ENCODE results near the gene GALNT1. TPM values are rescaled to one million over a fixed set of nuclear protein-coding genes. Genes with fewer than 3 reads are reported as not detected.

Gene GALNT1
- total RNA-seq, 1 donor from 2014 or later, result 65.3 TPM

DNA sequence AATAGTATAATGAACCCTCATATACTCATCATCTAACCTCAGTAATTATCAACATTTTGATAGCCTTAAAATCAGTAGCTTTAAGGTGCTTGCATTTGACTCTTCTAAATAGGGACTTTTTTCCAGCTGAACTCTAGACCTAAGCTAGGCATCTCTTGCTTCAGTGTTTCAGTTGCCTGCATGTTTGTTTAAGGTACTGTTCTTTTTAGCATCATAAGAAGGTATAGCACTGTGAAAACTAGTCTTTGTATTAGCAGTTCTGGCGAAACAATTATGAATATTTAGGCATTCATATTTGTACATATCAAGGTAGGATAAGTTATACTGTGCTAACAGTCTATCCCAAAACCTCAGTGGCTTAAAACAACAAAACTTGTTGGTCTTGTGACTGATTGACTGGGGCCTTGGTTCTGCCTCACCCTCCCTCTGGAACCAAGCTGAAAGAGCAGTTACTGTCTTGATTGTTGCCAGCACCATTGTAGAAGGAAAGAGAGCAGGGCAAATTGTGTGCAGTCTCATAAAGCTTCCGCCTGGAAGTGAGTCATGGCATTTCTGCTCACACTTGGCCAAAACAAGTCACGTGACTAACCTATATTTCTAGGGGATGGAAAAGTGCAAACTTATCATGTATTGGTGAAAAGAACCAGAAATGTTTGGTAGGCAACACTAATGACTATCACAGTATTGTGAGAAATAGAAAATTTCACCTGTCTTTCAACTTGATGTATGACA, 24.3 kb downstream of the GALNT1 start:
- Mint-ChIP-seq H3K4me1 (ENCODE audit: low read depth, unreplicated experiment) (peaks cover 19% of the 10 kb centered on the region), H3K36me3 (ENCODE audit: unreplicated experiment) (peaks cover 34% of the 10 kb centered on the region), H3K27ac (ENCODE audit: unreplicated experiment) (no peak overlapping the region), H3K27me3 (ENCODE audit: unreplicated experiment) (no peaks in the 10 kb centered on the region), H3K9me3 (ENCODE audit: unreplicated experiment) (peaks cover 9% of the 10 kb centered on the region), H3K4me3 (ENCODE audit: unreplicated experiment) (no peak overlapping the region)
- DNase-seq, result no peak
- TF ChIP-seq, protein P1, sequence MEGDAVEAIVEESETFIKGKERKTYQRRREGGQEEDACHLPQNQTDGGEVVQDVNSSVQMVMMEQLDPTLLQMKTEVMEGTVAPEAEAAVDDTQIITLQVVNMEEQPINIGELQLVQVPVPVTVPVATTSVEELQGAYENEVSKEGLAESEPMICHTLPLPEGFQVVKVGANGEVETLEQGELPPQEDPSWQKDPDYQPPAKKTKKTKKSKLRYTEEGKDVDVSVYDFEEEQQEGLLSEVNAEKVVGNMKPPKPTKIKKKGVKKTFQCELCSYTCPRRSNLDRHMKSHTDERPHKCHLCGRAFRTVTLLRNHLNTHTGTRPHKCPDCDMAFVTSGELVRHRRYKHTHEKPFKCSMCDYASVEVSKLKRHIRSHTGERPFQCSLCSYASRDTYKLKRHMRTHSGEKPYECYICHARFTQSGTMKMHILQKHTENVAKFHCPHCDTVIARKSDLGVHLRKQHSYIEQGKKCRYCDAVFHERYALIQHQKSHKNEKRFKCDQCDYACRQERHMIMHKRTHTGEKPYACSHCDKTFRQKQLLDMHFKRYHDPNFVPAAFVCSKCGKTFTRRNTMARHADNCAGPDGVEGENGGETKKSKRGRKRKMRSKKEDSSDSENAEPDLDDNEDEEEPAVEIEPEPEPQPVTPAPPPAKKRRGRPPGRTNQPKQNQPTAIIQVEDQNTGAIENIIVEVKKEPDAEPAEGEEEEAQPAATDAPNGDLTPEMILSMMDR (IDR thresholded peaks at IDR 0.05; ENCODE audit: partially characterized antibody, unreplicated experiment), result no peak

DNA sequence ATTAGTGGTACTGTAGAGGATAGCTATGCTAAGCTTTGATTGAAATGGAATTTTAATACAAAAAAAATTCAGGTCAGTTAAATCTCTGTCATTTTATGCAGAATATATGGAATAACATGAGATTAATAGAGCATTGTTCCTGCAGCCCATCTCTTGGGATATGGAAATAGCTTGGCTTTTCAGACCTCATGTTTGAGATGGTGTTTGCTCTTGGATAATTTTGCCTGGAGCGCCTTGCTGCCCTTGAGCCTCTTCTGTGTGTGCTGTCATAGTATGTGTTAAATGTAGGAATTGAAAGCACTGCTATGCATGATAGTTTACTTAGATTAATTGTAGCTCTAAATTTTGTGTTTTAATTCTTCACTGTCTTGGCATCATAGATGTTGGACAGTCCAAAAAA, 27.7 kb downstream of the GALNT1 start:
- peaks cover 7% of the 10 kb centered on the region for H3K36me3 Mint-ChIP-seq (ENCODE audit: unreplicated experiment)
- H3K27me3 Mint-ChIP-seq (ENCODE audit: unreplicated experiment), result no peaks in the 10 kb centered on the region
- TF ChIP-seq, protein P1 (IDR thresholded peaks at IDR 0.05; ENCODE audit: partially characterized antibody, unreplicated experiment), result no peak
- no peaks in the 10 kb centered on the region for H3K9me3 Mint-ChIP-seq (ENCODE audit: unreplicated experiment)
- H3K4me1 Mint-ChIP-seq (ENCODE audit: low read depth, unreplicated experiment), result peaks cover 28% of the 10 kb centered on the region
- no peak overlapping the region for H3K4me3 Mint-ChIP-seq (ENCODE audit: unreplicated experiment)
- no peak for DNase-seq
- peak overlapping the region; percentile 56 for H3K27ac Mint-ChIP-seq (ENCODE audit: unreplicated experiment)

DNA sequence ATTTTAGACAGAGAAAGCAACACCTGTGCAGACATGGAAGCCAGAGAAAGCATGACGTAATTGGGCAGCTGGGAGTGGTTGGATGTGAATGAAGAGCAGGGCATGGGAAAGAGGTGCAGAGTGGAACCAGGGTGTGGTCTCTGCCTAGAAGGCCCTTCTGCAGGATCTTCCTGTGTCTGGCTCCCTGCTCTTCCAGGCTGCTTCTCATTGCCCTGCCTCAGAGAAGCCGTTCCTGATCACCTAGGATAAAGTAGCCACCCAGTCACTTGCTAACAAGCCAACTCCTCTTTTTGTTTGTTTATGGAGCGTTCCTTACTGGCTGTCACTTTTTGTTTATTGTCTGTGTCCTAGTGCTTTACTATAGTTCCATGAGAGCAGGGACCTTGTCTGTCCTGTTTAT, 28.5 kb downstream of the GALNT1 start:
- TF ChIP-seq, protein P1 (IDR thresholded peaks at IDR 0.05; ENCODE audit: partially characterized antibody, unreplicated experiment), result no peak
- Mint-ChIP-seq H3K27me3 (ENCODE audit: unreplicated experiment) (no peaks in the 10 kb centered on the region), H3K36me3 (ENCODE audit: unreplicated experiment) (no peaks in the 10 kb centered on the region), H3K4me1 (ENCODE audit: low read depth, unreplicated experiment) (peaks cover 28% of the 10 kb centered on the region), H3K9me3 (ENCODE audit: unreplicated experiment) (no peaks in the 10 kb centered on the region), H3K4me3 (ENCODE audit: unreplicated experiment) (no peak overlapping the region), H3K27ac (ENCODE audit: unreplicated experiment) (peak overlapping the region; percentile 44)
- no peak for DNase-seq

DNA sequence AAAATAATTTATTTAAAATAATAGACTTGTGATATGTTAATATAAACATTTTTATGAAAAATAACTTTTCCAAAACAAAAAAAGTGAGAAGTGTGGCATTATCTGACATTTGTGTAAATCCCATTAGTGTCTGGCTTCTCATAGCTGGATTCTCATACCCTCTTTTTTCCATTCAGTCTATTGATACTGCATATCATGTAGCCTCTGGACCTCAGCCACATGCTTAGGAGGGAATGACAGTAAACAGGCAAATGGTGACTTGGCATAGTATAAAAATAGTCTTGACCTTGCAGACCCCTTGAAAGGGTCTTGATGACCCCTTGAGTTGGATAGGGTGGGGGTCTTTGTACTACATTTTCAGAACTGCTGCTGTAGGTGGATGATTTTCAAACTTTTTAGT, 29.2 kb downstream of the GALNT1 start:
- no peak overlapping the region for H3K4me3 Mint-ChIP-seq (ENCODE audit: unreplicated experiment)
- TF ChIP-seq, protein P1 (IDR thresholded peaks at IDR 0.05; ENCODE audit: partially characterized antibody, unreplicated experiment), result no peak
- no peak for DNase-seq
- no peaks in the 10 kb centered on the region for H3K36me3 Mint-ChIP-seq (ENCODE audit: unreplicated experiment)
- no peaks in the 10 kb centered on the region for H3K27me3 Mint-ChIP-seq (ENCODE audit: unreplicated experiment)
- H3K9me3 Mint-ChIP-seq (ENCODE audit: unreplicated experiment), result no peaks in the 10 kb centered on the region
- H3K27ac Mint-ChIP-seq (ENCODE audit: unreplicated experiment), result no peak overlapping the region
- H3K4me1 Mint-ChIP-seq (ENCODE audit: low read depth, unreplicated experiment), result peaks cover 31% of the 10 kb centered on the region

DNA sequence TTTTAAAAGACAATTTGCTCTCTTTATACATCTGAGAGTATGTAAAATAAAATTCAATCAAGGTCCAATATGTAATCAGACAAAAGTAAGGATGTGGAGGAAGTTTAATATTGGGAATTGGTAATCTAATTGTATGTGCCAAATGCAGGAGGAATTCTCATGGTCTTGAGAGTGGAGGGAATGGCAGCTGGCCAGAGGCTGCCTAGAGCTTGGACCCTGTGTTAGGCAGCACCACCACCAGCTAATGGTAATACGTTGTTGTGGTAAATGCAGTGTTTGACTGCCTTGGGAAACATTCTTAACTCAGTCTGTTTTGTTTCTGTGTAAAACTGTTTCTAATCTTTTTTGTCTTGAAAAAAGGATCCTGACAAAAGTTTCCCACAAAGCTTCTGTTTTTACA, 30.0 kb downstream of the GALNT1 start:
- no peak overlapping the region for H3K4me3 Mint-ChIP-seq (ENCODE audit: unreplicated experiment)
- H3K27ac Mint-ChIP-seq (ENCODE audit: unreplicated experiment), result no peak overlapping the region
- no peaks in the 10 kb centered on the region for H3K9me3 Mint-ChIP-seq (ENCODE audit: unreplicated experiment)
- H3K4me1 Mint-ChIP-seq (ENCODE audit: low read depth, unreplicated experiment), result peaks cover 31% of the 10 kb centered on the region
- H3K36me3 Mint-ChIP-seq (ENCODE audit: unreplicated experiment), result no peaks in the 10 kb centered on the region
- TF ChIP-seq, protein P1 (IDR thresholded peaks at IDR 0.05; ENCODE audit: partially characterized antibody, unreplicated experiment), result no peak
- no peak for DNase-seq
- H3K27me3 Mint-ChIP-seq (ENCODE audit: unreplicated experiment), result no peaks in the 10 kb centered on the region

All from glutamatergic neuron (in vitro differentiated cells).